ENCODE data around the gene LSM7. TPM values are rescaled to one million over a fixed set of nuclear protein-coding genes. Genes with fewer than 3 reads are reported as not detected.
A peak's percentile ranks its signal among the peaks of the same experiment; 100 is the strongest.

LSM7 gene
- total and polyA plus RNA-seq, 2 of the 13 experiments (the other 11 are each of a cell fraction or from before 2014, with no cell fraction given): 140 to 205 TPM

DNA sequence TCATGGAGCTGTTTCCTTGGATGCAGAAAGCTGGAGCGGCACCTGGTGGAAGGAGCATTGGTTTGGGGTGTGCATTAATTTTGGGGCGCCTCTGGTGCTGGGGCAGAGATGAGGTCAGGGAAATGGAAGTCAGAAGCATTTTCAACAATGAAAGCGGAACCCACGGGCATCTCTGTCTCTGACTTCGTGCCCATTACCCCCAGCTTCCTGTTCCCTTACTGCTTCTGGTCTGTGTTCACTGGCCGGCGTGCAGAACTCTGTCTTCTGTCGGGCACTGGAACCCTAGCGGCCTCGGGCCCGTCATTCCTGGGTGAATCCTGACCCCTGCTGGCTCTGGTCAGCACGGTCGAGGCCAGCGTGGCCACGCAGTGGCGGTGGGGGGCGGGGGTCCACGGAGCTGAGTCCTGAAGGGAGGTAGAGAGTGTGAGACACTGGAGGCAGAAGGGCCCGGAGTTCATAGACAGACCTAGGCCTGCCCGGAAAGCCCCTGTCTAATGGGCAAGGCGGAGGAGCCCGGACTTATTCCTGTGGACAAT, 12.5 kb downstream of the LSM7 start (continued):
- TF ChIP-seq, protein P1, sequence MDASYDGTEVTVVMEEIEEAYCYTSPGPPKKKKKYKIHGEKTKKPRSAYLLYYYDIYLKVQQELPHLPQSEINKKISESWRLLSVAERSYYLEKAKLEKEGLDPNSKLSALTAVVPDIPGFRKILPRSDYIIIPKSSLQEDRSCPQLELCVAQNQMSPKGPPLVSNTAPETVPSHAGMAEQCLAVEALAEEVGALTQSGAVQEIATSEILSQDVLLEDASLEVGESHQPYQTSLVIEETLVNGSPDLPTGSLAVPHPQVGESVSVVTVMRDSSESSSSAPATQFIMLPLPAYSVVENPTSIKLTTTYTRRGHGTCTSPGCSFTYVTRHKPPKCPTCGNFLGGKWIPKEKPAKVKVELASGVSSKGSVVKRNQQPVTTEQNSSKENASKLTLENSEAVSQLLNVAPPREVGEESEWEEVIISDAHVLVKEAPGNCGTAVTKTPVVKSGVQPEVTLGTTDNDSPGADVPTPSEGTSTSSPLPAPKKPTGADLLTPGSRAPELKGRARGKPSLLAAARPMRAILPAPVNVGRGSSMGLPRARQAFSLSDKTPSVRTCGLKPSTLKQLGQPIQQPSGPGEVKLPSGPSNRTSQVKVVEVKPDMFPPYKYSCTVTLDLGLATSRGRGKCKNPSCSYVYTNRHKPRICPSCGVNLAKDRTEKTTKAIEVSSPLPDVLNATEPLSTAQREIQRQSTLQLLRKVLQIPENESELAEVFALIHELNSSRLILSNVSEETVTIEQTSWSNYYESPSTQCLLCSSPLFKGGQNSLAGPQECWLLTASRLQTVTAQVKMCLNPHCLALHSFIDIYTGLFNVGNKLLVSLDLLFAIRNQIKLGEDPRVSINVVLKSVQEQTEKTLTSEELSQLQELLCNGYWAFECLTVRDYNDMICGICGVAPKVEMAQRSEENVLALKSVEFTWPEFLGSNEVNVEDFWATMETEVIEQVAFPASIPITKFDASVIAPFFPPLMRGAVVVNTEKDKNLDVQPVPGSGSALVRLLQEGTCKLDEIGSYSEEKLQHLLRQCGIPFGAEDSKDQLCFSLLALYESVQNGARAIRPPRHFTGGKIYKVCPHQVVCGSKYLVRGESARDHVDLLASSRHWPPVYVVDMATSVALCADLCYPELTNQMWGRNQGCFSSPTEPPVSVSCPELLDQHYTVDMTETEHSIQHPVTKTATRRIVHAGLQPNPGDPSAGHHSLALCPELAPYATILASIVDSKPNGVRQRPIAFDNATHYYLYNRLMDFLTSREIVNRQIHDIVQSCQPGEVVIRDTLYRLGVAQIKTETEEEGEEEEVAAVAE (CRISPR knock-in tag; IDR thresholded peaks at IDR 0.05; ENCODE audit: borderline replicate concordance): 0 out of 2 replicates have a peak, but pooled peaks have one; percentile 43
- no peak for TF ChIP-seq ZNF160 (CRISPR knock-in tag; IDR thresholded peaks at IDR 0.05)
- no peak for TF ChIP-seq IKZF4 (CRISPR knock-in tag; IDR thresholded peaks at IDR 0.05; ENCODE audit: borderline replicate concordance, low read depth, not compliant biosample characterization)
- peak; percentile 57 for TF ChIP-seq ZFX (CRISPR knock-in tag; IDR thresholded peaks at IDR 0.05; ENCODE audit: low read depth)
- no peak for TF ChIP-seq ZNF558 (CRISPR knock-in tag; IDR thresholded peaks at IDR 0.05; ENCODE audit: borderline replicate concordance)
- TF ChIP-seq, protein P2, sequence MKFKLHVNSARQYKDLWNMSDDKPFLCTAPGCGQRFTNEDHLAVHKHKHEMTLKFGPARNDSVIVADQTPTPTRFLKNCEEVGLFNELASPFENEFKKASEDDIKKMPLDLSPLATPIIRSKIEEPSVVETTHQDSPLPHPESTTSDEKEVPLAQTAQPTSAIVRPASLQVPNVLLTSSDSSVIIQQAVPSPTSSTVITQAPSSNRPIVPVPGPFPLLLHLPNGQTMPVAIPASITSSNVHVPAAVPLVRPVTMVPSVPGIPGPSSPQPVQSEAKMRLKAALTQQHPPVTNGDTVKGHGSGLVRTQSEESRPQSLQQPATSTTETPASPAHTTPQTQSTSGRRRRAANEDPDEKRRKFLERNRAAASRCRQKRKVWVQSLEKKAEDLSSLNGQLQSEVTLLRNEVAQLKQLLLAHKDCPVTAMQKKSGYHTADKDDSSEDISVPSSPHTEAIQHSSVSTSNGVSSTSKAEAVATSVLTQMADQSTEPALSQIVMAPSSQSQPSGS (CRISPR knock-in tag; IDR thresholded peaks at IDR 0.05): no peak; the same call in 1 of the 2 replicates
- TF ChIP-seq, protein P3, sequence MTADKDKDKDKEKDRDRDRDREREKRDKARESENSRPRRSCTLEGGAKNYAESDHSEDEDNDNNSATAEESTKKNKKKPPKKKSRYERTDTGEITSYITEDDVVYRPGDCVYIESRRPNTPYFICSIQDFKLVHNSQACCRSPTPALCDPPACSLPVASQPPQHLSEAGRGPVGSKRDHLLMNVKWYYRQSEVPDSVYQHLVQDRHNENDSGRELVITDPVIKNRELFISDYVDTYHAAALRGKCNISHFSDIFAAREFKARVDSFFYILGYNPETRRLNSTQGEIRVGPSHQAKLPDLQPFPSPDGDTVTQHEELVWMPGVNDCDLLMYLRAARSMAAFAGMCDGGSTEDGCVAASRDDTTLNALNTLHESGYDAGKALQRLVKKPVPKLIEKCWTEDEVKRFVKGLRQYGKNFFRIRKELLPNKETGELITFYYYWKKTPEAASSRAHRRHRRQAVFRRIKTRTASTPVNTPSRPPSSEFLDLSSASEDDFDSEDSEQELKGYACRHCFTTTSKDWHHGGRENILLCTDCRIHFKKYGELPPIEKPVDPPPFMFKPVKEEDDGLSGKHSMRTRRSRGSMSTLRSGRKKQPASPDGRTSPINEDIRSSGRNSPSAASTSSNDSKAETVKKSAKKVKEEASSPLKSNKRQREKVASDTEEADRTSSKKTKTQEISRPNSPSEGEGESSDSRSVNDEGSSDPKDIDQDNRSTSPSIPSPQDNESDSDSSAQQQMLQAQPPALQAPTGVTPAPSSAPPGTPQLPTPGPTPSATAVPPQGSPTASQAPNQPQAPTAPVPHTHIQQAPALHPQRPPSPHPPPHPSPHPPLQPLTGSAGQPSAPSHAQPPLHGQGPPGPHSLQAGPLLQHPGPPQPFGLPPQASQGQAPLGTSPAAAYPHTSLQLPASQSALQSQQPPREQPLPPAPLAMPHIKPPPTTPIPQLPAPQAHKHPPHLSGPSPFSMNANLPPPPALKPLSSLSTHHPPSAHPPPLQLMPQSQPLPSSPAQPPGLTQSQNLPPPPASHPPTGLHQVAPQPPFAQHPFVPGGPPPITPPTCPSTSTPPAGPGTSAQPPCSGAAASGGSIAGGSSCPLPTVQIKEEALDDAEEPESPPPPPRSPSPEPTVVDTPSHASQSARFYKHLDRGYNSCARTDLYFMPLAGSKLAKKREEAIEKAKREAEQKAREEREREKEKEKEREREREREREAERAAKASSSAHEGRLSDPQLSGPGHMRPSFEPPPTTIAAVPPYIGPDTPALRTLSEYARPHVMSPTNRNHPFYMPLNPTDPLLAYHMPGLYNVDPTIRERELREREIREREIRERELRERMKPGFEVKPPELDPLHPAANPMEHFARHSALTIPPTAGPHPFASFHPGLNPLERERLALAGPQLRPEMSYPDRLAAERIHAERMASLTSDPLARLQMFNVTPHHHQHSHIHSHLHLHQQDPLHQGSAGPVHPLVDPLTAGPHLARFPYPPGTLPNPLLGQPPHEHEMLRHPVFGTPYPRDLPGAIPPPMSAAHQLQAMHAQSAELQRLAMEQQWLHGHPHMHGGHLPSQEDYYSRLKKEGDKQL (CRISPR knock-in tag; IDR thresholded peaks at IDR 0.05; ENCODE audit: low read depth): no peak
- TF ChIP-seq PHF5A (CRISPR knock-in tag; IDR thresholded peaks at IDR 0.05; ENCODE audit: low read depth, unreplicated experiment): no peak
- TF ChIP-seq, protein P4, sequence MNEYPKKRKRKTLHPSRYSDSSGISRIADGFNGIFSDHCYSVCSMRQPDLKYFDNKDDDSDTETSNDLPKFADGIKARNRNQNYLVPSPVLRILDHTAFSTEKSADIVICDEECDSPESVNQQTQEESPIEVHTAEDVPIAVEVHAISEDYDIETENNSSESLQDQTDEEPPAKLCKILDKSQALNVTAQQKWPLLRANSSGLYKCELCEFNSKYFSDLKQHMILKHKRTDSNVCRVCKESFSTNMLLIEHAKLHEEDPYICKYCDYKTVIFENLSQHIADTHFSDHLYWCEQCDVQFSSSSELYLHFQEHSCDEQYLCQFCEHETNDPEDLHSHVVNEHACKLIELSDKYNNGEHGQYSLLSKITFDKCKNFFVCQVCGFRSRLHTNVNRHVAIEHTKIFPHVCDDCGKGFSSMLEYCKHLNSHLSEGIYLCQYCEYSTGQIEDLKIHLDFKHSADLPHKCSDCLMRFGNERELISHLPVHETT (CRISPR knock-in tag; conservative IDR thresholded peaks at IDR 0.05): 0 out of 2 replicates have a peak, but pooled peaks have one; percentile 60
- peak; percentile 80; the same call in 1 of the 2 replicates for TF ChIP-seq ZSCAN29 (CRISPR knock-in tag; conservative IDR thresholded peaks at IDR 0.05)
- TF ChIP-seq, protein P5, sequence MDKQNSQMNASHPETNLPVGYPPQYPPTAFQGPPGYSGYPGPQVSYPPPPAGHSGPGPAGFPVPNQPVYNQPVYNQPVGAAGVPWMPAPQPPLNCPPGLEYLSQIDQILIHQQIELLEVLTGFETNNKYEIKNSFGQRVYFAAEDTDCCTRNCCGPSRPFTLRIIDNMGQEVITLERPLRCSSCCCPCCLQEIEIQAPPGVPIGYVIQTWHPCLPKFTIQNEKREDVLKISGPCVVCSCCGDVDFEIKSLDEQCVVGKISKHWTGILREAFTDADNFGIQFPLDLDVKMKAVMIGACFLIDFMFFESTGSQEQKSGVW (CRISPR knock-in tag; IDR thresholded peaks at IDR 0.05; ENCODE audit: borderline replicate concordance): no peak
- TF ChIP-seq MAZ (IDR thresholded peaks at IDR 0.05; ENCODE audit: borderline replicate concordance, low read depth, low read length): no peak
- TF ChIP-seq MAZ (CRISPR knock-in tag; IDR thresholded peaks at IDR 0.05; ENCODE audit: low read depth): peak; percentile 89
- no peak for TF ChIP-seq ZNF615 (CRISPR knock-in tag; IDR thresholded peaks at IDR 0.05; ENCODE audit: borderline replicate concordance)

Measured in HepG2 (cell line).